ENCODE measurements around the gene RNF222.

- TF ChIP-seq CTCF (IDR thresholded peaks at IDR 0.05): no peak
- TF ChIP-seq POLR2AphosphoS5 (IDR thresholded peaks at IDR 0.05): no peak
Measured at GRCh38 chr17:8387914-8388651, 9.5 kb downstream of the RNF222 start.
